ENCODE data around the gene BEST2. TPM values are rescaled to one million over a fixed set of nuclear protein-coding genes. Genes with fewer than 3 reads are reported as not detected.

The BEST2 gene
- not detected in 2 replicates for polyA plus RNA-seq
- polyA minus RNA-seq: not detected in 2 replicates

GRCh38 chr19:12751635-12752034 is at the start of gene BEST2:
BEST2 (plus strand) TSS chr19:12751791; CDS start chr19:12752593, 802 bp downstream.
- TF ChIP-seq RAD21 (conservative IDR thresholded peaks at IDR 0.05) (no peak), CTCF (IDR thresholded peaks at IDR 0.05; ENCODE audit: poor library complexity, severe bottlenecking) (no peak), EP300 (conservative IDR thresholded peaks at IDR 0.05; ENCODE audit: poor library complexity, severe bottlenecking) (no peak)
- TF ChIP-seq, protein P1, sequence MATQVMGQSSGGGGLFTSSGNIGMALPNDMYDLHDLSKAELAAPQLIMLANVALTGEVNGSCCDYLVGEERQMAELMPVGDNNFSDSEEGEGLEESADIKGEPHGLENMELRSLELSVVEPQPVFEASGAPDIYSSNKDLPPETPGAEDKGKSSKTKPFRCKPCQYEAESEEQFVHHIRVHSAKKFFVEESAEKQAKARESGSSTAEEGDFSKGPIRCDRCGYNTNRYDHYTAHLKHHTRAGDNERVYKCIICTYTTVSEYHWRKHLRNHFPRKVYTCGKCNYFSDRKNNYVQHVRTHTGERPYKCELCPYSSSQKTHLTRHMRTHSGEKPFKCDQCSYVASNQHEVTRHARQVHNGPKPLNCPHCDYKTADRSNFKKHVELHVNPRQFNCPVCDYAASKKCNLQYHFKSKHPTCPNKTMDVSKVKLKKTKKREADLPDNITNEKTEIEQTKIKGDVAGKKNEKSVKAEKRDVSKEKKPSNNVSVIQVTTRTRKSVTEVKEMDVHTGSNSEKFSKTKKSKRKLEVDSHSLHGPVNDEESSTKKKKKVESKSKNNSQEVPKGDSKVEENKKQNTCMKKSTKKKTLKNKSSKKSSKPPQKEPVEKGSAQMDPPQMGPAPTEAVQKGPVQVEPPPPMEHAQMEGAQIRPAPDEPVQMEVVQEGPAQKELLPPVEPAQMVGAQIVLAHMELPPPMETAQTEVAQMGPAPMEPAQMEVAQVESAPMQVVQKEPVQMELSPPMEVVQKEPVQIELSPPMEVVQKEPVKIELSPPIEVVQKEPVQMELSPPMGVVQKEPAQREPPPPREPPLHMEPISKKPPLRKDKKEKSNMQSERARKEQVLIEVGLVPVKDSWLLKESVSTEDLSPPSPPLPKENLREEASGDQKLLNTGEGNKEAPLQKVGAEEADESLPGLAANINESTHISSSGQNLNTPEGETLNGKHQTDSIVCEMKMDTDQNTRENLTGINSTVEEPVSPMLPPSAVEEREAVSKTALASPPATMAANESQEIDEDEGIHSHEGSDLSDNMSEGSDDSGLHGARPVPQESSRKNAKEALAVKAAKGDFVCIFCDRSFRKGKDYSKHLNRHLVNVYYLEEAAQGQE (IDR thresholded peaks at IDR 0.05; ENCODE audit: borderline replicate concordance): no peak
- Histone ChIP-seq H3K9ac (ENCODE audit: low read length) (no peak within 1 kb of the TSS), H3K4me2 (ENCODE audit: low read length) (no peak within 1 kb of the TSS), H3K9me2 (ENCODE audit: insufficient read depth, low read length) (no peaks in the 10 kb centered on the region), H3K27me3 (ENCODE audit: insufficient read depth, low read depth, low read length) (peaks cover 20% of the 10 kb centered on the region), H3K36me3 (ENCODE audit: insufficient read depth, low read length) (no peaks in the 10 kb centered on the region), H4K20me1 (ENCODE audit: insufficient read depth) (no peaks in the 10 kb centered on the region), H3K9me3 (ENCODE audit: low read length) (no peaks in the 10 kb centered on the region), H3K4me3 (ENCODE audit: low read length) (no peak within 1 kb of the TSS), H3F3A (ENCODE audit: insufficient read depth, low read length, poor library complexity, severe bottlenecking) (no peaks in the 10 kb centered on the region), H3K79me2 (replicated peaks; ENCODE audit: insufficient read depth, low read length) (no peaks in the 10 kb centered on the region), H3K27ac (ENCODE audit: low read length) (no peak within 1 kb of the TSS), H2AFZ (ENCODE audit: low read depth, low read length) (no peak within 1 kb of the TSS)

DNA sequence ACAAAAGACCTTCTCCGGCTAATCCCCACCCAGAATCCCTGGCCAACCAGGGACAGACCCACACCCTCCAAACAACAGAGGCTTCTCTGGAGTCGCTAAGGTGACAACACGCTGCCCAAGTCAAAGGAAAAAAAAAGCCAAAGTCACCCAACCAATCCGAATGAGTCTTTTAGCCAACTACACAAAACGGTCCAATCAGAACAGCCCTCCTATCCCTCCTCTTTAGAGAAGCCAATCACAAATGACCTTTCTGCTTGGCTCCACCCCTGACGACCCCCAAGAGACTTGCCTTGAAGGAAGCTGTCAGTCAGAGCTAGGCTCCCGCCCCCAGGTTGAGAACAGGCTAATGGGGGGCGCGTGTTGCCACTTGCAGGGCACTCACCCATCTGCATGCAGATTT is 48.5 kb upstream of the BEST2 start:
- Histone ChIP-seq H3K27ac (ENCODE audit: low read length) (no peak overlapping the region), H3K79me2 (replicated peaks; ENCODE audit: insufficient read depth, low read length) (no peaks in the 10 kb centered on the region)

More for the DNA sequence above, 48.5 kb upstream of the BEST2 start:
- H3K4me2 ChIP-seq (ENCODE audit: low read length): no peak overlapping the region
- H3K9me2 ChIP-seq (ENCODE audit: insufficient read depth, low read length): no peaks in the 10 kb centered on the region
- H3K27me3 ChIP-seq (ENCODE audit: insufficient read depth, low read depth, low read length): no peaks in the 10 kb centered on the region
- H3K9ac ChIP-seq (ENCODE audit: low read length): no peak overlapping the region
- H4K20me1 ChIP-seq (ENCODE audit: insufficient read depth): no peaks in the 10 kb centered on the region
- TF ChIP-seq POLR2AphosphoS5 (IDR thresholded peaks at IDR 0.05) (no peak), TAF1 (IDR thresholded peaks at IDR 0.05; ENCODE audit: low read depth) (no peak), RAD21 (conservative IDR thresholded peaks at IDR 0.05) (no peak), EP300 (conservative IDR thresholded peaks at IDR 0.05; ENCODE audit: poor library complexity, severe bottlenecking) (no peak), MXI1 (conservative IDR thresholded peaks at IDR 0.05; ENCODE audit: poor library complexity, severe bottlenecking) (no peak), SMC3 (conservative IDR thresholded peaks at IDR 0.05; ENCODE audit: poor library complexity) (no peak), EZH2 (IDR thresholded peaks at IDR 0.05; ENCODE audit: borderline replicate concordance, insufficient read depth, low read length, poor library complexity, severe bottlenecking) (no peak), CTCF (IDR thresholded peaks at IDR 0.05; ENCODE audit: poor library complexity, severe bottlenecking) (no peak)
- TF ChIP-seq, protein P1 (IDR thresholded peaks at IDR 0.05; ENCODE audit: borderline replicate concordance): no peak
- H2AFZ ChIP-seq (ENCODE audit: low read depth, low read length): no peak overlapping the region
- no peak overlapping the region for H3K4me3 ChIP-seq (ENCODE audit: low read length)
- H3K9me3 ChIP-seq (ENCODE audit: low read length): no peaks in the 10 kb centered on the region
- no peaks in the 10 kb centered on the region for H3K36me3 ChIP-seq (ENCODE audit: insufficient read depth, low read length)
- H3F3A ChIP-seq (ENCODE audit: insufficient read depth, low read length, poor library complexity, severe bottlenecking): no peaks in the 10 kb centered on the region

Measured in neural cell (in vitro differentiated cells).